PC-3 (cell line): ENCODE measurements around the gene SYVN1. TPM values are rescaled to one million over a fixed set of nuclear protein-coding genes. Genes with fewer than 3 reads are reported as not detected.

ENCODE experiments used
- ATAC-seq: fragments of 200-7000 bp; cut with Tn5 transposase; 2 replicates; pipeline ENCODE4 v1.9.1; 2020; ENCODE audit warnings: mild to moderate bottlenecking, moderate library complexity
- BruUV-seq: library from RNA; stranded (reverse); fragments of 400-500 nt; replicated peaks from 2 replicates; lab custom pipeline; 2021; lab: Mats Ljungman, UMichigan
- CTCF ChIA-PET: fragments of 300-600 bp; sonication (Branson Sonifier 250); formaldehyde crosslinking; loops from one replicate; lab custom pipeline; 2022; ENCODE audit warnings: antibody characterized with exemption; lab: Charles Lee
- POLR2A ChIA-PET: fragments of 300-600 bp; sonication (Branson Sonifier 250); formaldehyde crosslinking; loops from one replicate; lab custom pipeline; 2022; ENCODE audit warnings: antibody characterized with exemption; ENCODE audit not compliant: unreplicated experiment; lab: Charles Lee
- DNase-seq: peaks from one replicate; pipeline ENCODE4 v3.0.0-alpha.2; 2015
- H2AFZ ChIP-seq: fragments of 300-600 bp; sonication (generic); 2 replicates; pipeline ENCODE4 v1.6.0; 2016; ENCODE audit warnings: antibody characterized with exemption, low read length
- H3F3A ChIP-seq: fragments of 300-600 bp; sonication (generic); one replicate; pipeline ENCODE4 v1.6.0; 2017; ENCODE audit warnings: antibody characterized with exemption, low read length, control low read depth, mild to moderate bottlenecking; ENCODE audit not compliant: unreplicated experiment
- H3K27ac ChIP-seq: fragments of 300-600 bp; sonication (generic); 2 replicates; pipeline ENCODE4 v1.5.1; 2016; ENCODE audit warnings: mild to moderate bottlenecking, low read length
- H3K27me3 ChIP-seq: fragments of 300-600 bp; sonication (generic); 2 replicates; pipeline ENCODE4 v1.6.1; 2016; ENCODE audit warnings: low read length, mixed read lengths
- H3K36me3 ChIP-seq: fragments of 300-600 bp; sonication (generic); 2 replicates; pipeline ENCODE4 v1.6.1; 2016; ENCODE audit warnings: low read depth, mixed run types, low read length, mixed read lengths
- H3K4me1 ChIP-seq: fragments of 300-600 bp; sonication (generic); 2 replicates; pipeline ENCODE4 v1.5.1; 2016; ENCODE audit warnings: low read length; ENCODE audit not compliant: insufficient read depth
- H3K4me2 ChIP-seq: fragments of 300-600 bp; sonication (generic); 2 replicates; pipeline ENCODE4 v1.6.0; 2016; ENCODE audit warnings: low read length
- H3K4me3 ChIP-seq: fragments of 300-600 bp; sonication (generic); 2 replicates; pipeline ENCODE4 v1.5.1; 2016; ENCODE audit warnings: mild to moderate bottlenecking, low read length, mixed read lengths
- H3K79me2 ChIP-seq: fragments of 300-600 bp; sonication (generic); 2 replicates; pipeline ENCODE4 v1.6.1; 2017; ENCODE audit warnings: low read length, mixed read lengths
- H3K9ac ChIP-seq: fragments of 300-600 bp; sonication (generic); 2 replicates; pipeline ENCODE4 v1.6.0; 2016; ENCODE audit warnings: mild to moderate bottlenecking, low read length
- H3K9me2 ChIP-seq: fragments of 300-600 bp; sonication (generic); replicated peaks from 2 replicates; pipeline ENCODE4 v1.6.1; 2016; ENCODE audit warnings: mixed run types, low read length, mixed read lengths
- H3K9me3 ChIP-seq: fragments of 300-600 bp; sonication (generic); 2 replicates; pipeline ENCODE4 v1.6.1; 2016; ENCODE audit warnings: low read length, mixed read lengths
- H4K20me1 ChIP-seq: fragments of 300-600 bp; sonication (generic); 2 replicates; pipeline ENCODE4 v1.6.1; 2016; ENCODE audit warnings: low read length, mixed read lengths
- CTCF ChIP-seq: fragments of 300-600 bp; sonication (generic); conservative IDR thresholded peaks from 2 replicates; pipeline ENCODE4 v1.5.1; 2017; ENCODE audit warnings: antibody characterized with exemption, low read depth, mild to moderate bottlenecking, low read length
- EZH2 ChIP-seq: fragments of 300-600 bp; sonication (generic); IDR thresholded peaks from one replicate; pipeline ENCODE4 v1.6.1; 2017; ENCODE audit warnings: antibody characterized with exemption, mild to moderate bottlenecking, low read length; ENCODE audit not compliant: unreplicated experiment
- EZH2phosphoT487 ChIP-seq: fragments of 300-600 bp; sonication (generic); IDR thresholded peaks from 2 replicates; pipeline ENCODE4 v1.6.1; 2018; ENCODE audit warnings: mild to moderate bottlenecking, antibody characterized with exemption, low read length, borderline replicate concordance
- intact Hi-C: fragments of 100-400 bp; cut with micrococcal nuclease; formaldehyde crosslinking; loops from 2 replicates; pipeline ENCODE4 v1.9.0; 2023
- microRNA-seq: library from miRNA; unstranded; fragments of <30 nt; microRNA quantifications from one replicate; pipeline ENCODE4 v1.1.0, GENCODE V29; 2020; ENCODE audit not compliant: unreplicated experiment
- total RNA-seq: library from RNA; depleted of rRNA; stranded (reverse); fragments of >200 nt; gene quantifications from 2 replicates; pipeline ENCODE4 v1.2.3, GENCODE V29; 2014; rRNA removed

The SYVN1 gene
- total RNA-seq, 1 experiment from 2014 or later, result 22.3 TPM

GRCh38 chr11:65078151-65078550 is 56.2 kb downstream of the SYVN1 start:
- H3K27me3 ChIP-seq, result no peaks in the 10 kb centered on the region
- ATAC-seq (peak; percentile 92), DNase-seq (peak; percentile 69)
- H3K79me2 ChIP-seq, result peaks cover 57% of the 10 kb centered on the region
- intact Hi-C loops, result loop anchor here (1.0 to 5.0 kb wide), 2 partner anchors 51 to 66 kb away; partner anchors contain the start of genes ARL2 and SNX15
- H3F3A ChIP-seq, result no peaks in the 10 kb centered on the region
- no peaks in the 10 kb centered on the region for H3K9me3 ChIP-seq
- H3K9me2 ChIP-seq, result no peaks in the 10 kb centered on the region
- POLR2A ChIA-PET, result no interaction called here
- H3K36me3 ChIP-seq, result peaks cover 41% of the 10 kb centered on the region
- H3K9ac ChIP-seq, result no peak overlapping the region
- H3K4me2 ChIP-seq, result no peak overlapping the region
- H4K20me1 ChIP-seq, result no peaks in the 10 kb centered on the region
- H3K4me3 ChIP-seq, result no peak overlapping the region
- H3K4me1 ChIP-seq, result peaks cover 12% of the 10 kb centered on the region
- no peak for TF ChIP-seq EZH2
- no peak for TF ChIP-seq EZH2phosphoT487
- peak; percentile 77 for TF ChIP-seq CTCF
- CTCF ChIA-PET, result no interaction called here
- H3K27ac ChIP-seq, result no peak overlapping the region
- BruUV-seq, result no TSS peak
- H2AFZ ChIP-seq, result no peak overlapping the region

- Histone ChIP-seq H3K9me3 (no peaks in the 10 kb centered on the region), H3K36me3 (peaks cover 39% of the 10 kb centered on the region), H3K27me3 (no peaks in the 10 kb centered on the region), H3F3A (no peaks in the 10 kb centered on the region), H3K79me2 (peaks cover 50% of the 10 kb centered on the region), H3K27ac (no peak overlapping the region), H3K9ac (no peak overlapping the region), H3K4me3 (no peak overlapping the region), H2AFZ (no peak overlapping the region), H3K4me2 (no peak overlapping the region), H3K9me2 (no peaks in the 10 kb centered on the region), H4K20me1 (no peaks in the 10 kb centered on the region), H3K4me1 (peaks cover 5% of the 10 kb centered on the region; the same call in 1 of the 2 replicates)
- ChIA-PET POLR2A (no interaction called here), CTCF (no interaction called here)
- no peak for ATAC-seq
- intact Hi-C loops, result loop anchor here (5.0 kb wide), 1 partner anchor 65 kb away; the partner anchor contains the start of gene ARL2
- TF ChIP-seq EZH2 (no peak), CTCF (no peak), EZH2phosphoT487 (no peak)
- BruUV-seq, result no TSS peak
- DNase-seq, result peak; percentile 18
These were observed 56.9 kb downstream of the SYVN1 start for GRCh38 chr11:65077451-65077850.

Small RNAs within 50 kb of the gene (microRNA-seq; reads per million reads assigned to microRNA genes)
- gene MIR6751, result 1.0 reads per million

Other genes starting within 250 kb of the SYVN1 start
- 45.6 and 51.4 TPM in 2 replicates for gene ATG2A, start 217.3 kb downstream of the SYVN1 start, total RNA-seq
- 24.9 and 31.3 TPM in 2 replicates for gene PPP2R5B, start 209.8 kb downstream of the SYVN1 start, total RNA-seq
- gene GPHA2, start 198.6 kb downstream of the SYVN1 start, total RNA-seq, result not detected in 2 replicates
- not detected in 2 replicates for gene MAJIN, start 162.4 kb downstream of the SYVN1 start, total RNA-seq
- gene BATF2, start 137.5 kb downstream of the SYVN1 start, total RNA-seq, result 0.52 TPM in 1 of 2 replicates, not detected in the other
- 86.0 and 107 TPM in 2 replicates for gene ARL2, start 120.4 kb downstream of the SYVN1 start, total RNA-seq
- gene SNX15, start 107.1 kb downstream of the SYVN1 start, total RNA-seq, result 15.1 and 40.4 TPM in 2 replicates
- gene SAC3D1, start 93.3 kb downstream of the SYVN1 start, total RNA-seq, result 61.0 and 82.0 TPM in 2 replicates
- gene NAALADL1, start 76.0 kb downstream of the SYVN1 start, total RNA-seq, result 0.47 TPM in 1 of 2 replicates, not detected in the other
- 67.1 and 73.4 TPM in 2 replicates for gene CDCA5, start 50.5 kb downstream of the SYVN1 start, total RNA-seq
- gene ZFPL1, start 50.3 kb downstream of the SYVN1 start, total RNA-seq, result 98.7 and 103 TPM in 2 replicates
- gene VPS51, start 38.3 kb downstream of the SYVN1 start, total RNA-seq, result 414 and 743 TPM in 2 replicates
- 38.4 and 44.2 TPM in 2 replicates for gene TM7SF2, start 22.6 kb downstream of the SYVN1 start, total RNA-seq
- gene ZNHIT2, start 16.8 kb downstream of the SYVN1 start, total RNA-seq, result 48.2 and 59.0 TPM in 2 replicates
- 1,119 and 1,157 TPM in 2 replicates for gene FAU, start 12.4 kb downstream of the SYVN1 start, total RNA-seq
- 163 and 183 TPM in 2 replicates for gene MRPL49, start 12.2 kb downstream of the SYVN1 start, total RNA-seq
- gene SPDYC, start 35.7 kb upstream of the SYVN1 start, total RNA-seq, result not detected in 2 replicates
- 307 and 407 TPM in 2 replicates for gene CAPN1, start 47.4 kb upstream of the SYVN1 start, total RNA-seq
- gene POLA2, start 127.4 kb upstream of the SYVN1 start, total RNA-seq, result 29.0 and 39.7 TPM in 2 replicates
- gene CDC42EP2, start 180.3 kb upstream of the SYVN1 start, total RNA-seq, result 16.6 and 25.7 TPM in 2 replicates
- gene DPF2, start 199.3 kb upstream of the SYVN1 start, total RNA-seq, result 45.8 and 63.1 TPM in 2 replicates
- gene TIGD3, start 220.2 kb upstream of the SYVN1 start, total RNA-seq, result 1.3 and 1.6 TPM in 2 replicates
- 12.7 and 13.1 TPM in 2 replicates for gene SLC25A45, start 248.1 kb upstream of the SYVN1 start, total RNA-seq